CD4-positive, alpha-beta T cell treated with Interleukin-15 for 1 hour (primary cell): Measurements from ENCODE around the gene ATXN1.

Experiments
- DNase-seq: peaks from one replicate; pipeline ENCODE4 v3.0.0-alpha.2; 2020

Gene ATXN1

DNA sequence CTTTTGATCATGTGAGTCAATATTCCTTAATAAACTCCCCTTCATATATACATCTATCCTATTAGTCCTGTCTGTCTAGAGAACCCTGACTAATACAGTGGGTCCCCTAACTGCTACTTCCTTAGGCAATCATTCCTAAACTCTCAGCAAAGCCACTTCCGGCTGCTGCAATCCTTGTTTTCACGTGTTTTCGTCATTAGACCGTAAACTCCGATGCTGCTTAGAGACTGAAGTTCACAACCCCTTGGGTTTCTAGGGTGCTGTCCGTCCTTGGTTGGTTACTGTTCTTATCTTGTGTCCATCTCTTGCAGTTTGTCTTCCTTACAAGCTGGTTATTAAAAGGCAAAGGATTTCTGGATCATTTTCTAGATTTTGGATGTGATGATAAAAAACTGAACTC lies 416.5 kb downstream of the ATXN1 start:
- DNase-seq, result no peak

DNA sequence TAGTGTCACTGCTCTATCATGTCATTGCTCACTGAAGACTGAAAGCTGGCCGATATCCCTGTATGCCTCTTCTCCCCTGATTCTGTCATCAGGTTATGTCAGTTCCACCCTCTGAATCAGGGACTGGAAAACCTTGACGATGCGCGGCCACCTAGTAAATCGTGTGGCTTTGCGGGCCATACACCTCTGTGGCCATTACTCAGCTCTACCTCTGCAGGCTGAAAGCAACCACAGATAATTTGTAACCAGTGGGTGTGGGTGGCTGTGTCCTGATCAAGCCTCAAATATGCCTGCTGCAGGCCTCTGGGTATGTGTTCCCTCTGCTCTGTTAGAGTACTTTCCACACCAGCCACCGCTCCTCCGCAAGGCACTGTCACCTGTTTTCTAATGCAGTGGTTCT lies 417.7 kb downstream of the ATXN1 start:
- DNase-seq, result no peak

DNA sequence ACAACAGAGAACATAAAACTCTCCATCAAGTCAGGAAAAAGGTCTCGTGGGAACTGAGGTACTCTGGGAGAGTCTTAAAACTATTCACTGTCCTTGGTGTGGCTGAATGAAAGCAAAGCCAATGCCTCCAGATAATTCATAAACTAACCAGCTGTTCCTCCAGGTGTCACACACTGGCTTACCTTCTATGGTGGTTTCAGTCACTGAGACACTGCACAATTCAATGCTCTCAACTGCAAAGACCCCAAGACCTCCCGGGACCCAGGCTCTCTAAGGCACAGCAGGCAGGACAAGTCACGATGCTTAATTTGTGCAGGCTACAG lies 422.0 kb downstream of the ATXN1 start:
- DNase-seq, result no peak

DNA sequence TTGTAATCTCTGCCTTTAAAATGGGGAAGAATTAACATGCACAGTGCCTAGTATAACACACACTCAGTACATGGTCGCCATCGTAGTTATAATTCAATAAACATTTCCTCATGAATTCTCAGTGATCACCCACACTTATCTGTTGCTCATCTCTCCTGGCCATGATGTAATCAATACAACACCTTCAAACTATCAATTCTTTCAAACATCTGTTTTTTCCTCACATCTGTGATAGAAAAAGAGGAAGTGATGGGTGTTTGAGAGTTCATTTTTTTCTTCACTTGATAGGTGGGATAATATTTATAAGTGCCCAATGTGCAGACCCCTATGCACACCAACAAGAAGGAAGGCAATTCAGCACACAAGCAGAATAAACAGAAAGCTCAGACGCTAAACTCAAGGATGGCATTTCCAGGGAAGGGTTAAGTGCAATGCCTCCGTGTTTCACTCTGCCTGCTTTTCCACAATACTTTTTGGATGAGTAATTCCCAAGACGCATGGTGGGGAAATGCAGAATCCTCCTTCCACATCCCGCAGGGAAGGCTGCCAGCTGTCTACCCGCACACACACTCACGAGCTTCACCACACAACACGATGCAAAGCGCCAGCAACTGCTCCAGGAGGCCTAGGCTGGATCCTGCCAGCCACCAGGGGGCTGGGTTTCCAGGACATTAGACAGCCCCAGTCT lies 422.5 kb downstream of the ATXN1 start:
- no peak for DNase-seq

DNA sequence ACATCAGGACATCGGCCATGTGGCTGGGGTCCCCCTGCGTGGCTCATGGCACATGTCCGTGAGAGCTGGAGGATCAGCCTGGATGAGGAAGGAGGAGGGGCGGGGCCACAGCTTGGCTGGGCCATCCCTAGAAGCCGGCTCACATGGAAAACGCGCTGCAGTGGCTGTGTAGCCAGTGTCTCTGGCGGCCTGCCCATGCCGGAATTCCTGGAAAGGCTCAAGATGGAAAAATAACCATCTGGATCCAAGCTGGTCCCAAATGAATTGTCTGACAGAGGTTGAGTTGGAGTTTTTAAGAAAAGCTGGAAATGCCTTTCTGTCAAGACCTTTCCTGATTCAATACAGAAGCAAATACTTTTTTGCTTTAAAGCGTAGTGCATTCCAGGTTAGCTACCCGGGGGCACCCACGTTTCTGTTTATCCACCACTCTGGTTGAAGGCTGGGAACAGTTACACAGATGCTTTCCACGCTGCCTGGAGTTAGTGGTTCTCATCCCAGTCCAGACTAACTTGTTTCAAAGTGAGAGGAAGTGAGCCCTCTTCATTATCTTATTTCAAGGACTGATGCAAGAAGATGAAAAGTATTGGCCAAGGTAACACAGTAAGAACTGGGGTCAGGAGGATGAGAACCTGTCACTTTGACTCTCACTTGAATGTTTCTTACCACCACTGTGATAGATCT lies 423.8 kb downstream of the ATXN1 start:
- DNase-seq, result no peak

DNA sequence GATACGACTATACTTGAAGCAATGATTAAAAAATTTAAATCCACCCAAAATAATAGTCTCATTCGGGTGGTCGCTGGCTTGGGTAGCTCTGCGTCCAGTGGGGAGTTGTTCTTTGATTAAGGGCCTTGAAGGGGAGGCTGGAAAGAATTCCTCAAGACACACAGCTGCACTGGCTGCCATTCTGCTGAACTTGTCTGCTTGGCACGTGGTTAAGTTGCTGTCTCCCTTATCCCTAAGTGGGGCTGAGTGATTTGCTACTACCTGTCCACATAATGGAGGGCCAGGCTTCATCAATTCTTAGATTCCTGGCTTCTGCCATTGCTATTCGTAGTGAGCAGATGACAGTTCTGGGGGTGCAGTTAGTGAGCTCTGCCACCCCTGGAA lies 424.4 kb downstream of the ATXN1 start:
- DNase-seq, result no peak

DNA sequence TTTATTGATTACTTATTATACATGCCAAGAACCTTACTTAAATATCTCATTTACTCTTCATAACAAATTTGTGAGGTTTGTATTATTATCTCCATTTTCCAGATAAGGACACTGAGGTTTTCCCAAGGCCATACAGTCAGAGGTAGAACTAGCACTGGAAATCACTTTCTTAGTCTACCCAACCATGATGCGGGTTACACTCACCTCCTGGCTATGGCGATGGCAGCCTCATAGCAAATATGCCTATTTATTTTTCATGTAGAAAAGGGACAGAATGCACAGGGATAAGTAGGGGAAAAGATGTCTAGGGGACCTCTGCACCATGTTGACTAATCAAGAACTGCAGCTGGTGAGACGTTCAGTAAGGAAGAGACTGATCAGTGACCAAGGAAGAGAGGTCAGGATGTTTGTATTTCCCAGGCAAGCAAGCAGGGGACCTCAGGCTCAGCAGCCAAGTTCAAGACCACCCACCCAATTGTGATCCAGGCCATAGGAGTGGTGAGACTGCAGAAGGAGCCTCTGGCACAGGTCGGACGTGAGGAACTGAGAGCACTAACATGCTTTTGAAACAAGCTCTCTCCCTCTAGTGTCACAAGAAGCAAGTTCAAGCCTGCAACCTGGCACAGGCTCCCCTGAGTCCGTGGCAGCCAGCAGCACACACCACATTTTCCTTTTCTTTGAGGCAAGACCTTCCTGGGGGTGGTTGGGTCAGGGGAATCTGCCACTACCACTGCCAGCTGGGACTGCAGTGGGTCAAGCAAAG lies 425.0 kb downstream of the ATXN1 start:
- DNase-seq, result no peak

DNA sequence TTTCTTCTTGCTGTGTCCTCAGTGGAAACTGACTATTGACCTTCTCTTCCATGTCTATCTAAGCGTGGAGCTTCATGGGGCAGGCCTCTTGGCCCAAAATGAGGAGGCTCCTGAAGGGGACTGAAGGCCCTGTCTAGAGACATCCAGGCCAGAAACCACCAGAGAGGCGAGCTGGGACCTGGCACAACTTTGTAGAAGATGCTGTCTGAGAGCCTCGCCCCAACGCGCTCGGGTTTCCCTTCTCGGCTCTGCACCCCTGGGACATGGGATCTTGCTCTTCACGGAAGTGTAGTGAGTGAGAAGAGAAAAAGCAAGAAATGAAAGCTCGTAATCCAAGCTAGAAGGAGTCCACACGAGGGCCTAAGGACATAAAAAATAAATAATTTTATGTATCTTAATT lies 426.1 kb downstream of the ATXN1 start:
- DNase-seq, result no peak

DNA sequence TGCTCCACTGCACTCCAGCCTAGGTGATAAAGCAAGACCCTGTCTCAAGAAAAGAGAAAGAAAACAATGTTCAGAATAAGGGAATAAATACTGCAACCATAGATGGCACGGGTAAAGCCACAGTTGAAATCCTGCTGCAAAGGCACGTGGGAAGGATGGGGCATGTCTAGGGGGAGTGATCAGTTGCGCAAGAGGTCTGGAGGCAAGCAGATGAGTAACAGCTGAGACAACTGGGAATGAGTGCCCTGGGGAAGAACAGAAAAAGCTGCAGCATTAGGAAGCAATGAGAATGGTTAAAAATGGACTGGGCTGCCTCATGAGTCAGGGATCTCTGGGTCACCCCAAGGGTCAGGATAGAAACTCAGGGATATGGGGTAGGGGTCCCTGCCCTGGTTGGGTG lies 426.6 kb downstream of the ATXN1 start:
- no peak for DNase-seq

DNA sequence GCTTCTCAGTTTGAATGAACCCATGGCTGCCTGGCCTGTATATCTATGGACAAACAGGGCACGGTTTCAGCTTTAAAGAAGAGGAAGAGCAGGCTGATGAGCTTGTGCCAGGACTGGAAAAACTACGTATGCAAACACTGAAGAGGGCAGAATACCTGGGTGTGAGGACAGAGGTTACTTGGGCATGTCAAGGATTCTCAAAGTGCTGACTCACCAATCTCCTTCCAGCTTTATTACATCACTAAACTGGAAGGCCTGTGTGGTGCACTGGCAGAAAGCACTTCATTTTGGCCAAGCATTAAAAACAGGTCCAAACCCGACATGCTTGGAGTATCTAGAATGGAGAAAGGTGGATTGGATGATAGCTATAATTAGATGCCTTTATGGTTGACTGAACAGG lies 427.7 kb downstream of the ATXN1 start:
- DNase-seq, result no peak

DNA sequence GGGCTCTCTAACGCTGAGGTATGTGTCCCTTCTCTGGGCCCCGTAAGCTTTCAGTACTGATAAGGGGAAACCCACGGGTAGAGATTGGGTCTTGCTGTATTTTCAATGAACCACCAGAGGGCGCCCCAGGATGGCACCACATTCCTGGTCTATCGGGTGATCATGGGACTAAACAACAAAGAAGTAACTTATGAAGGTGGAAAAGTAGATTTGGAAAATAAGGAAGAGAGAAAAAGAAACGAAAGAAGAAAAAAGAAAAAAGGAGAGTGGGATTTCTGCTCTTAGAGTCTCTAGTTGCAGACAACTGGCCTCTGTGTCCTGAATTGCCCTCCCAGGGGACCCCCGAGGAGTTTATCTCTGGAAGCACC lies 429.1 kb downstream of the ATXN1 start:
- DNase-seq, result peak; percentile 82

DNA sequence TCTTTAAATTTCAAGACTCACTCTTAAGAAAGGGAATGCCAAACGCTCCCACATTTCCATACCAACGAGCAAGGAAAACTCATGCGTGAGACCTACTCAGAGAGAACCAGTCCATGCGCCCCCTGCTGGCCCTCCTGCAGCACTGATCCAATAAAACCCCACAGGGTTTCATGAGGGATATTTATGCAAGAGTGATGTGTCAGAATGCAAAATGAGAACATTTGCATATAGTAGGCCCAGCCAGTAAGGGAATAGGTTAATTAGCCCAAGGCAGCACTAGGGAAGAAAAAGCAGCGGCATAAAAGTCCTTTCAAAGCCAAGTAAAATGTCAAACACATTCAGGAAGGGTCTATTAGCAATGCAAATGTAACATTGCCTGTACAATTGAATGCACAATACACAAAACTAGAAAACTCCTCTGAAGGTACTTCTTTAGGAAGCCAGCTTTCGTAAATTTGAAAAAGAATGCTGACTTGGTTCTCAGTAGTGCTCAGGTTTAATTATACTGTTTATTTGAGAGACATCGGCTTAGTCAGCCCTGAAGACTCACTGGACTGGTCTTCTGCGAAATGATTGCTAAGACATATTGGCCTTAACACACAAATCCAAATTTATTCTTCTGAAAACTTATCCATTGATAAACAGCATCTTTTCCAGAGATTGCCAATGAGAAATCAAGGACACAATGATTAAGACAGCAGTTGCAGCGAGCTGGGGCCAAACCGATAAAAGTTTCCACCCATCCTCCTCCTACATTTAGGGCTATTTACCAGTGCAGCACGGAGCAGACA lies 429.7 kb downstream of the ATXN1 start:
- DNase-seq, result peak; percentile 58

DNA sequence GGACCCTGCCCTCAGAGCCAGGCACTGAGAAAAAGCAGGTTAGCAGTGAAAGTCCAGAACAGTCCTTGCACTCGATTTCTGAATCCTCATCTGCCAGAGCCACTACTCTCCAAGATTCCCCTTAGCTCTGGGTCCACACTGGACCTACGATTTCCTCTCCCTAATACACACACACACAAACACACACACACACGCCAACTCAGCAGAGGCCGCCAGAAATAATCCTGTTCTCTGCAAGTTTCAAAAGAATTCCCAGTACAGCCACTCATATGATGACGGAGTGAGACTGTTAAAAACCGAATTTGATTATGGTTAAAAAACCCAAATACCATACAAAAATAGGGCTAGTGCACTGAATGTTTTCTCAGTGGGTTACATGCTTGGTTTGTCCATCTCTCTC lies 432.0 kb downstream of the ATXN1 start:
- DNase-seq, result no peak

DNA sequence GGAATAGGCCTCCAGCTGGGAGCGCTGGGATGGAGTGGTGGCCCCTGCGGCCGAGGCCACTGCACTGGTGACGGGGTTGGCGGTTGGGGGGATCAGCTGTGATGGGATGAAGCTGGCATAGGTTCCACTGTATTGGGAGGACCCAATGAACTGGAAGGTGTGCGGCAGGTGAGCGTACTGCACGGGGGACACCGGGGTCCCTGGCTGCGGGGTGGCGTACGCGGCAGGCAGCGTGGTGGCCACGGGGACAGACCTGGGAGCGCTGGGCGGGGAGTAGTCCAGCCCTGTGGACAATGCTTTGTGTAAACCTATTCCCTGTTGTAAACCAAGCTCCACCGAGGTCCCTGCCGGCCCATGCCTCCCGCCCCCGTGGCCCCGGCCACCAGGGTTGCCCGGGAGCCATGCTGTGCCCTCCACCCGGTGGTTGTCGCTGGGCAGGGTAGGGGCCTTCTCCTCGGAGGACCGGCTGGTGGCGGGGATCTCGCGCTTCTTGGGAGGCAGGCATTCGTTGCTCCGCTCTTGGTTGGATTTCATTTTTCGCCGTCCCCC lies 433.4 kb downstream of the ATXN1 start:
- DNase-seq, result no peak

DNA sequence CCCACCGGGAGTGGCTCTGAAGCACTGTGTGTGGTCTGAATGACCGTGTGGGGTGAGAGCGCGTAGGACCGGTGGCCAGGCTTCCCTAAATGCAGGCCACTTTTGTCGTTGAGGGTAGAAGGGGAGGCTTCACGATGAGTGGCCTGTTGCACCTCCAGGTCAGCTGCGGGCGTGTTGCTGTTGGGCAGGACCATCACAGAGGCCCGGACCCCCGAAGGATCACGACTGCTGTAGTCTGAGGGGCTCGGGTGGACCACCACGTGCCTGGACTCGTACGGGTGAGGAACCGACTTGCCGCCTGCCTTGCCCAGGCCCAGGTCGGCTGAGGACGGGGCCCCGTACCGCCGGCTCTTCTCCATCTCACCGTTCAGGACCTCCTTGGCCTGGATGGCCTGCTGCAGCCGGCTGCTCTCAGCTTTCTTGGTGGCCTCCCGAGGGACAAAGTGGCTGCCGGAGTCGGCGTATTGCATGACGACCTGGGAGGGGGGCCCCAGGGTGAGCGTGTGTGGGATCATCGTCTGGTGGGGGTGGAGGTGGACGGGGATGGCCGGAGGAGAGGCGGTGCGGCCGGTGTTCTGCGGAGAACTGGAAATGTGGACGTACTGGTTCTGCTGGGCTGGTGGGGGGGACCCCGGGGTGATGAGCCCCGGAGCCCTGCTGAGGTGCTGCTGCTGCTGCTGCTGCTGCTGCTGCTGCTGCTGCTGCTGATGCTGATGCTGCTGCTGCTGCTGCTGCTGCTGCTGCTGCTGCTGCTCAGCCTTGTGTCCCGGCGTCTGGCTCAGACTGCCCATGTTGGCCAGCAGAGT lies 434.1 kb downstream of the ATXN1 start:
- no peak for DNase-seq

DNA sequence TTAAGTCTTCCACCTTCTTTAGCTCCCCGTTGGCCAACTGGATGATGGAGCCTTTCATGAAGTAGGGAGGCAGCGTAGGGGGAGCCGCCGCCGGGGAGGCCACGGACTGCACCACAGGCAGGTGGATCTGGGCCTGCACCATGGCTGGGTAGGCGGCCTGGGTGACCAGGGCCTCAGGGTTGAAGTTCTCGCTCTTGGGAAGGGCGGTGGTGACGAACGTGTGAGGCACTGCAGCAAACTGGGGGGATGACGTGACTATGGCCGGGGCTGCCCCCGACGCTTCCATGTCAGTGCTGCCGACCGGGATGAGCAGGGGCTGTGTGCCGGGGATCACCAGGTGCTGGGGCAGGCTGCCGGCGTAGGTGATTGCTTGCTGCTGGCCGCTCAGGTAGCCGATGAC lies 434.7 kb downstream of the ATXN1 start:
- DNase-seq, result no peak

DNA sequence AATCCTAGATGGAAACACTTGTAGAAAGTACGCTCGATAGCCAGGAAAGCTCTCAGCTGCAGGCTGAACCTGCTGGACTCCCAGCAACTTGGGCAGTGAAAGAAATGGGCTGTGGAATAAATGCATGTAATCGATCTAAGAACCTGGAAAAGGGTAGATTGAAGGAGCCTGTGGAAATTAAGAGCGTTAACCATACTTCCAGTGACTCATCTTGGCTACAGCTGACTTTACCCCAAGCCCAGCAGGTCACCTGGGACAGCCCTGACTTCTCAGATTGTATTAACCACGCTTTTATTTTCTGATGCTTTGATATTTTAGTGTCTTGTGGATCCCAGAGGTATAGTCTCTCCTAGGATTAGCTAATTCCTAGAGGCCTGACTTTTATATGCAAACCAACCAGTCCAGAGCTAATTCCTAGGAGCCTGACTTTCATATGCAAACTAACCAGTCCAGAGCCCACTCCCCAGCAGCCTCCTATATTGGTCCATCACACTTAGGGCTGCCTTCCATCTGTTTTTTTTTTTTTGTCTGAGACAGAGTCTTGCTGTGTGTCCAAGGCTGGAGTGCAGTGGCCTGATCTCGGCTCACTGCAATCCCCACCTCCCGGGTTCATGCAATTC lies 436.5 kb downstream of the ATXN1 start:
- no peak for DNase-seq

DNA sequence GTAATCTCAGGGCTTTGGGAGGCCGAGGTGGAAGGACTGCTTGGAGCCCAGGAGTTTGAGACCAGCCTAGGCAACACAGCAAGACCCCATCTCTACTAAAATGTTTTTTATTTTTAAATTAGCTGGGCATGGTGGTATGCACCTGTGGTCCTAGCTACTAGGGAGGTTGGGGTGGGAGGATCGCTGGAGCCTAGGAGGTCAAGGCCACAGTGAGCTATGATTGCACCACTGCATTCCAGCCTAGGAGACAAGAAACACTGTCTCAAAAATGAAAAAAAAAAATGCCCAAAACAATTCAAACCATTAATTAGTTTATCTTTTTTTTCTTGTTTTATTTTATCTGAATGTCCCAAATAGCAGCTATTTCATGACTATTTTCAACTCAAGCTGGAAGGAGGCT lies 437.1 kb downstream of the ATXN1 start:
- DNase-seq, result no peak

DNA sequence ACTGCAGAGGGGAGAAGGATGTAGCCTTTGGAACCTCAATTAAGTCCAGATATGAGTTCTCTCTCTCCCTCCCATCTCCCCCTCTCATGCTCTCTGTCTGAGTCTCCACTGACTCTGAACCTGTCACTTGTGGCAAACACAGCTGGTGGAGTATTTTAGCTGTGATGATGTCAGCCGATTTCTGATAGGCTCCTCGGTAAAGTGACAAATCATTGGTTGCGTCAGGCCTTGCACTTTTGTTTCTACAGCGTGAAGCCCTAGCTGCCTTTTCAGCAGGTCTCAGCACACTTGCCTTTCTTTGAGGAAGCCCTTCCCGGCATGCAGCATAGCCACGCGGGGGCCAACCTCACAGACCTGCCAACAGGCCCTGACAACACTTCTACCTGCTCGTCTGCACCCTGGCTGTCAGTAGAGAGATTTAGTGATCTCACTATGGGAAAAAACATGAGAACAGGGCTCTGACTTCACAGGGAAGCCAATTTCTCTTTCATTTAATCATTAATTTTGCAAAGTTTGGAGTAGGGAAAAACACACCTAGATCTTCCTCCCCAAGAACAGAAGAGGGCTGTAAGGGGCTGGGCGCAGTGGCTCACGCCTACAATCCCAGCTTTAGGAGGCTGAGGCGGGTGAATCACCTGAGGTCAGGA lies 438.5 kb downstream of the ATXN1 start:
- DNase-seq, result peak; percentile 86

DNA sequence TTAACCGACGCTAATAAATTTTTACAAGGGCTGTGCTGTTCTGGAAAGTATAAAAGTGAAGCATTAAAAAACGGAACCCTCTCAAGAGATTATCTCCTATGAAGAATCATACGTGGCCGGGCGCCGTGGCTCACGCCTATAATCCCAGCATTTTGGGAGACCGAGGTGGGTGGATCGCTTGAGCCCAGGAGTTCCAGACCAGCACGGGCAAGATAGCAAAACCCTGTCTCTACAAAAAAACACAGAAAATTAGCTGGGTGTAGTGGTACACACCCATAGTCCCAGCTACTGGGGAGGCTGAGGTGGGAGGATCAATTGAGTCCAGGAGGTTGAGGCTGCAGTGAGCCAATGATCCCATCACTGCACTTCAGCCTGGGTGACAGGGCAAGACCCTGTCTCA lies 439.4 kb downstream of the ATXN1 start:
- DNase-seq, result no peak

DNA sequence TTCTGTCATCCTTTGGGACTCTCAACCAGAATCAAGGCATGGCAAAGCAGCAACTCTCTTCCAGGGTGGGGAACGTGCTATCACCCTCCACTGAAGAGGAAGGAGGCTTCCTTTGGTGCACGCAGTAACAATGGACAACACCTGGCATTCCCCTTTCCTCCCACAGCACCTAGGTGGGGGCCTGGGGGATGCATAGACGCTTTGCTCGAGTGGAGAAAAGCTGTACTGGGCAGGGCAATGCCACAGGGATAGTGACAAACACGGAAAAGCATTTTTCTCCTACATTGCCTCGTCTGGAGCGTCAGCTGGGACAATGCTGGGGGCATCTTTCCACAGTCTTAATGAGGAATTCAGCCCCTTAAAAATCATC lies 439.9 kb downstream of the ATXN1 start:
- DNase-seq, result no peak
